HEK293 (cell line): ENCODE data around the gene FZD7.

ENCODE experiments used
- FEZF1 ChIP-seq: fragments of 450-650 bp; formaldehyde crosslinking; IDR thresholded peaks from 2 replicates; pipeline ENCODE4 v1.5.1; 2016; ENCODE audit warnings: missing biosample characterization, missing genetic modification characterization
- GLIS2 ChIP-seq: fragments of 450-650 bp; formaldehyde crosslinking; IDR thresholded peaks from 2 replicates; pipeline ENCODE4 v1.5.1; 2016; ENCODE audit warnings: missing biosample characterization, missing genetic modification characterization
- HOXC10 ChIP-seq: sonication (generic); formaldehyde crosslinking; IDR thresholded peaks from 2 replicates; pipeline ENCODE4 v1.8.1; 2023; ENCODE audit warnings: mild to moderate bottlenecking, missing genetic modification reagents
- KLF1 ChIP-seq: fragments of 450-650 bp; formaldehyde crosslinking; IDR thresholded peaks from 2 replicates; pipeline ENCODE4 v1.5.1; 2016; ENCODE audit warnings: missing biosample characterization, missing genetic modification characterization
- KLF9 ChIP-seq: fragments of 450-650 bp; formaldehyde crosslinking; IDR thresholded peaks from 2 replicates; pipeline ENCODE4 v1.5.1; 2016; ENCODE audit warnings: missing biosample characterization, missing genetic modification characterization, low read depth
- WT1 ChIP-seq: fragments of 450-650 bp; formaldehyde crosslinking; IDR thresholded peaks from 2 replicates; pipeline ENCODE4 v1.5.1; 2016; ENCODE audit warnings: missing biosample characterization, missing genetic modification characterization
- YY2 ChIP-seq: fragments of 450-650 bp; formaldehyde crosslinking; IDR thresholded peaks from 2 replicates; pipeline ENCODE4 v1.5.1; 2016; ENCODE audit warnings: missing biosample characterization, missing genetic modification characterization
- ZFP3 ChIP-seq: fragments of 450-650 bp; formaldehyde crosslinking; IDR thresholded peaks from 2 replicates; pipeline ENCODE4 v1.5.1; 2016; ENCODE audit warnings: low read depth, missing biosample characterization, missing genetic modification characterization
- ZIC2 ChIP-seq: fragments of 450-650 bp; formaldehyde crosslinking; IDR thresholded peaks from 2 replicates; pipeline ENCODE4 v1.5.1; 2016; ENCODE audit warnings: missing biosample characterization, missing genetic modification characterization
- ZNF19 ChIP-seq: fragments of 450-650 bp; formaldehyde crosslinking; IDR thresholded peaks from 2 replicates; pipeline ENCODE4; 2016; ENCODE audit warnings: missing biosample characterization, missing genetic modification characterization, low read depth
- ZNF211 ChIP-seq: fragments of 450-650 bp; formaldehyde crosslinking; IDR thresholded peaks from 2 replicates; pipeline ENCODE4 v1.5.1; 2016; ENCODE audit warnings: low read depth, missing biosample characterization, missing genetic modification characterization
- ZNF341 ChIP-seq: fragments of 450-650 bp; formaldehyde crosslinking; IDR thresholded peaks from 2 replicates; pipeline ENCODE4; 2016; ENCODE audit warnings: low read depth, missing biosample characterization, missing genetic modification characterization
- ZNF354C ChIP-seq: fragments of 450-650 bp; formaldehyde crosslinking; IDR thresholded peaks from 2 replicates; pipeline ENCODE4 v1.5.1; 2016; ENCODE audit warnings: missing biosample characterization, missing genetic modification characterization, low read depth, borderline replicate concordance
- ZNF391 ChIP-seq: fragments of 450-650 bp; formaldehyde crosslinking; IDR thresholded peaks from 2 replicates; pipeline ENCODE4 v1.5.1; 2016; ENCODE audit warnings: low read depth, missing biosample characterization, missing genetic modification characterization, borderline replicate concordance
- ZNF433 ChIP-seq: fragments of 450-650 bp; formaldehyde crosslinking; IDR thresholded peaks from 2 replicates; pipeline ENCODE4 v1.5.1; 2016; ENCODE audit warnings: missing biosample characterization, missing genetic modification characterization, low read depth
- ZNF48 ChIP-seq: fragments of 450-650 bp; formaldehyde crosslinking; IDR thresholded peaks from 2 replicates; pipeline ENCODE4 v1.5.1; 2016; ENCODE audit warnings: missing biosample characterization, missing genetic modification characterization
- ZNF510 ChIP-seq: fragments of 450-650 bp; formaldehyde crosslinking; IDR thresholded peaks from 2 replicates; pipeline ENCODE4 v1.5.1; 2018; ENCODE audit warnings: mild to moderate bottlenecking, missing genetic modification characterization, missing biosample characterization; ENCODE audit not compliant: insufficient replicate concordance
- ZNF544 ChIP-seq: fragments of 450-650 bp; formaldehyde crosslinking; IDR thresholded peaks from 2 replicates; pipeline ENCODE4 v1.5.0; 2017; ENCODE audit warnings: missing biosample characterization, missing genetic modification characterization
- ZNF600 ChIP-seq: fragments of 450-650 bp; formaldehyde crosslinking; IDR thresholded peaks from 2 replicates; pipeline ENCODE4 v1.5.1; 2016; ENCODE audit warnings: missing biosample characterization, missing genetic modification characterization
- ZNF629 ChIP-seq: fragments of 450-650 bp; formaldehyde crosslinking; IDR thresholded peaks from 2 replicates; pipeline ENCODE4 v1.5.1; 2017; ENCODE audit warnings: missing biosample characterization, missing genetic modification characterization
- ZSCAN23 ChIP-seq: fragments of 450-650 bp; formaldehyde crosslinking; IDR thresholded peaks from 2 replicates; pipeline ENCODE4 v1.5.1; 2016; ENCODE audit warnings: missing biosample characterization, missing genetic modification characterization
- TF ChIP-seq, protein P1 (sequence below): fragments of 450-650 bp; formaldehyde crosslinking; conservative IDR thresholded peaks from 2 replicates; pipeline ENCODE4 v1.5.1; 2016; ENCODE audit warnings: low read depth, missing biosample characterization, missing genetic modification characterization
- TF ChIP-seq, protein P2 (sequence below): fragments of 450-650 bp; formaldehyde crosslinking; IDR thresholded peaks from 2 replicates; pipeline ENCODE4 v1.5.1; 2016; ENCODE audit warnings: missing biosample characterization, missing genetic modification characterization
- TF ChIP-seq, protein P3 (sequence below): fragments of 450-650 bp; formaldehyde crosslinking; IDR thresholded peaks from 2 replicates; pipeline ENCODE4 v1.5.1; 2016; ENCODE audit warnings: missing biosample characterization, missing genetic modification characterization
- TF ChIP-seq, protein P4 (sequence below): fragments of 450-650 bp; formaldehyde crosslinking; IDR thresholded peaks from 2 replicates; pipeline ENCODE4 v1.5.1; 2016; ENCODE audit warnings: missing biosample characterization, missing genetic modification characterization
- TF ChIP-seq, protein P5 (sequence below): fragments of 450-650 bp; formaldehyde crosslinking; IDR thresholded peaks from 2 replicates; pipeline ENCODE4 v1.5.1; 2016; ENCODE audit warnings: missing biosample characterization, missing genetic modification characterization
- TF ChIP-seq, protein P6 (sequence below): fragments of 450-650 bp; formaldehyde crosslinking; IDR thresholded peaks from 2 replicates; pipeline ENCODE4 v1.5.1; 2016; ENCODE audit warnings: missing biosample characterization, missing genetic modification characterization

Gene FZD7

DNA sequence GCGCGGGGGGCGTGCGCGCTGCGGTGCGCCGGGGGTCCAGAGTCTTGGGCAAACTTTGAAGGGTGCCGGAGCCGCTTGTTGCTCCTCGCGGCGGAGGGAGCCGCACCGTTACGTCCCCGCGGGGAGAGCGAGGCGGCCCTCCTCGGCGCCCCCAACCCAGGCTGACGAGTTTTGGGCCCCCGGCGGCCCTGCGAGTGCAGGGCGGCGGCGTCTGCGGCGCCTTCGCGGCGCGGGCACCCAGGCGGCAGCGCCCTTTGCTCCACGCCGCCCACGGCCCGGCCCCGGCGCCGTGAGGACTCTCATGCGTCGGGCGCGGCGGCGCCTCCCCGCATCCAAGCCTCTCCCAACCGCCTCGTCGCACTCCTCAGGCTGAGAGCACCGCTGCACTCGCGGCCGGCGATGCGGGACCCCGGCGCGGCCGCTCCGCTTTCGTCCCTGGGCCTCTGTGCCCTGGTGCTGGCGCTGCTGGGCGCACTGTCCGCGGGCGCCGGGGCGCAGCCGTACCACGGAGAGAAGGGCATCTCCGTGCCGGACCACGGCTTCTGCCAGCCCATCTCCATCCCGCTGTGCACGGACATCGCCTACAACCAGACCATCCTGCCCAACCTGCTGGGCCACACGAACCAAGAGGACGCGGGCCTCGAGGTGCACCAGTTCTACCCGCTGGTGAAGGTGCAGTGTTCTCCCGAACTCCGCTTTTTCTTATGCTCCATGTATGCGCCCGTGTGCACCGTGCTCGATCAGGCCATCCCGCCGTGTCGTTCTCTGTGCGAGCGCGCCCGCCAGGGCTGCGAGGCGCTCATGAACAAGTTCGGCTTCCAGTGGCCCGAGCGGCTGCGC is 814 bp downstream of the FZD7 start (continued):
- TF ChIP-seq, protein P1, sequence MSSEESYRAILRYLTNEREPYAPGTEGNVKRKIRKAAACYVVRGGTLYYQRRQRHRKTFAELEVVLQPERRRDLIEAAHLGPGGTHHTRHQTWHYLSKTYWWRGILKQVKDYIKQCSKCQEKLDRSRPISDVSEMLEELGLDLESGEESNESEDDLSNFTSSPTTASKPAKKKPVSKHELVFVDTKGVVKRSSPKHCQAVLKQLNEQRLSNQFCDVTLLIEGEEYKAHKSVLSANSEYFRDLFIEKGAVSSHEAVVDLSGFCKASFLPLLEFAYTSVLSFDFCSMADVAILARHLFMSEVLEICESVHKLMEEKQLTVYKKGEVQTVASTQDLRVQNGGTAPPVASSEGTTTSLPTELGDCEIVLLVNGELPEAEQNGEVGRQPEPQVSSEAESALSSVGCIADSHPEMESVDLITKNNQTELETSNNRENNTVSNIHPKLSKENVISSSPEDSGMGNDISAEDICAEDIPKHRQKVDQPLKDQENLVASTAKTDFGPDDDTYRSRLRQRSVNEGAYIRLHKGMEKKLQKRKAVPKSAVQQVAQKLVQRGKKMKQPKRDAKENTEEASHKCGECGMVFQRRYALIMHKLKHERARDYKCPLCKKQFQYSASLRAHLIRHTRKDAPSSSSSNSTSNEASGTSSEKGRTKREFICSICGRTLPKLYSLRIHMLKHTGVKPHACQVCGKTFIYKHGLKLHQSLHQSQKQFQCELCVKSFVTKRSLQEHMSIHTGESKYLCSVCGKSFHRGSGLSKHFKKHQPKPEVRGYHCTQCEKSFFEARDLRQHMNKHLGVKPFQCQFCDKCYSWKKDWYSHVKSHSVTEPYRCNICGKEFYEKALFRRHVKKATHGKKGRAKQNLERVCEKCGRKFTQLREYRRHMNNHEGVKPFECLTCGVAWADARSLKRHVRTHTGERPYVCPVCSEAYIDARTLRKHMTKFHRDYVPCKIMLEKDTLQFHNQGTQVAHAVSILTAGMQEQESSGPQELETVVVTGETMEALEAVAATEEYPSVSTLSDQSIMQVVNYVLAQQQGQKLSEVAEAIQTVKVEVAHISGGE (tag by site-specific recombination): no peak
- TF ChIP-seq, protein P2, sequence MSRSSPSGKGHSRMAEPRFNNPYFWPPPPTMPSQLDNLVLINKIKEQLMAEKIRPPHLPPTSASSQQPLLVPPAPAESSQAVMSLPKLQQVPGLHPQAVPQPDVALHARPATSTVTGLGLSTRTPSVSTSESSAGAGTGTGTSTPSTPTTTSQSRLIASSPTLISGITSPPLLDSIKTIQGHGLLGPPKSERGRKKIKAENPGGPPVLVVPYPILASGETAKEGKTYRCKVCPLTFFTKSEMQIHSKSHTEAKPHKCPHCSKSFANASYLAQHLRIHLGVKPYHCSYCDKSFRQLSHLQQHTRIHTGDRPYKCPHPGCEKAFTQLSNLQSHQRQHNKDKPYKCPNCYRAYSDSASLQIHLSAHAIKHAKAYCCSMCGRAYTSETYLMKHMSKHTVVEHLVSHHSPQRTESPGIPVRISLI (tag by site-specific recombination): no peak
- TF ChIP-seq YY2: no peak
- TF ChIP-seq ZNF19: no peak
- no peak for TF ChIP-seq ZNF211 (tag by site-specific recombination)
- TF ChIP-seq, protein P3, sequence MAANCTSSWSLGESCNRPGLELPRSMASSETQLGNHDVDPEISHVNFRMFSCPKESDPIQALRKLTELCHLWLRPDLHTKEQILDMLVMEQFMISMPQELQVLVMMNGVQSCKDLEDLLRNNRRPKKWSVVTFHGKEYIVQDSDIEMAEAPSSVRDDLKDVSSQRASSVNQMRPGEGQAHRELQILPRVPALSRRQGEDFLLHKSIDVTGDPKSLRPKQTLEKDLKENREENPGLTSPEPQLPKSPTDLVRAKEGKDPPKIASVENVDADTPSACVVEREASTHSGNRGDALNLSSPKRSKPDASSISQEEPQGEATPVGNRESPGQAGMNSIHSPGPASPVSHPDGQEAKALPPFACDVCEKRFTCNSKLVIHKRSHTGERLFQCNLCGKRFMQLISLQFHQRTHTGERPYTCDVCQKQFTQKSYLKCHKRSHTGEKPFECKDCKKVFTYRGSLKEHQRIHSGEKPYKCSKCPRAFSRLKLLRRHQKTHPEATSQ (tag by site-specific recombination): no peak
- no peak for TF ChIP-seq ZNF510 (tag by site-specific recombination)
- no peak for TF ChIP-seq HOXC10 (CRISPR knock-in tag)
- TF ChIP-seq, protein P4, sequence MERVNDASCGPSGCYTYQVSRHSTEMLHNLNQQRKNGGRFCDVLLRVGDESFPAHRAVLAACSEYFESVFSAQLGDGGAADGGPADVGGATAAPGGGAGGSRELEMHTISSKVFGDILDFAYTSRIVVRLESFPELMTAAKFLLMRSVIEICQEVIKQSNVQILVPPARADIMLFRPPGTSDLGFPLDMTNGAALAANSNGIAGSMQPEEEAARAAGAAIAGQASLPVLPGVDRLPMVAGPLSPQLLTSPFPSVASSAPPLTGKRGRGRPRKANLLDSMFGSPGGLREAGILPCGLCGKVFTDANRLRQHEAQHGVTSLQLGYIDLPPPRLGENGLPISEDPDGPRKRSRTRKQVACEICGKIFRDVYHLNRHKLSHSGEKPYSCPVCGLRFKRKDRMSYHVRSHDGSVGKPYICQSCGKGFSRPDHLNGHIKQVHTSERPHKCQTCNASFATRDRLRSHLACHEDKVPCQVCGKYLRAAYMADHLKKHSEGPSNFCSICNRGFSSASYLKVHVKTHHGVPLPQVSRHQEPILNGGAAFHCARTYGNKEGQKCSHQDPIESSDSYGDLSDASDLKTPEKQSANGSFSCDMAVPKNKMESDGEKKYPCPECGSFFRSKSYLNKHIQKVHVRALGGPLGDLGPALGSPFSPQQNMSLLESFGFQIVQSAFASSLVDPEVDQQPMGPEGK (tag by site-specific recombination): no peak
- TF ChIP-seq ZNF433: no peak
- TF ChIP-seq FEZF1: no peak
- TF ChIP-seq WT1 (tag by site-specific recombination): no peak
- TF ChIP-seq ZNF48: no peak
- no peak for TF ChIP-seq ZNF391 (tag by site-specific recombination)
- TF ChIP-seq, protein P5, sequence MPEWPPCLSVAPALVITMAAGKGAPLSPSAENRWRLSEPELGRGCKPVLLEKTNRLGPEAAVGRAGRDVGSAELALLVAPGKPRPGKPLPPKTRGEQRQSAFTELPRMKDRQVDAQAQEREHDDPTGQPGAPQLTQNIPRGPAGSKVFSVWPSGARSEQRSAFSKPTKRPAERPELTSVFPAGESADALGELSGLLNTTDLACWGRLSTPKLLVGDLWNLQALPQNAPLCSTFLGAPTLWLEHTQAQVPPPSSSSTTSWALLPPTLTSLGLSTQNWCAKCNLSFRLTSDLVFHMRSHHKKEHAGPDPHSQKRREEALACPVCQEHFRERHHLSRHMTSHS (tag by site-specific recombination): no peak
- TF ChIP-seq ZNF544 (tag by site-specific recombination): no peak
- TF ChIP-seq ZIC2 (tag by site-specific recombination): no peak
- no peak for TF ChIP-seq KLF9 (tag by site-specific recombination)
- no peak for TF ChIP-seq ZNF341 (tag by site-specific recombination)
- no peak for TF ChIP-seq ZNF354C (tag by site-specific recombination)
- TF ChIP-seq ZFP3 (tag by site-specific recombination): no peak
- peak; percentile 82 for TF ChIP-seq GLIS2 (tag by site-specific recombination)
- no peak for TF ChIP-seq KLF1
- peak; percentile 66 for TF ChIP-seq ZNF600 (tag by site-specific recombination)
- TF ChIP-seq, protein P6, sequence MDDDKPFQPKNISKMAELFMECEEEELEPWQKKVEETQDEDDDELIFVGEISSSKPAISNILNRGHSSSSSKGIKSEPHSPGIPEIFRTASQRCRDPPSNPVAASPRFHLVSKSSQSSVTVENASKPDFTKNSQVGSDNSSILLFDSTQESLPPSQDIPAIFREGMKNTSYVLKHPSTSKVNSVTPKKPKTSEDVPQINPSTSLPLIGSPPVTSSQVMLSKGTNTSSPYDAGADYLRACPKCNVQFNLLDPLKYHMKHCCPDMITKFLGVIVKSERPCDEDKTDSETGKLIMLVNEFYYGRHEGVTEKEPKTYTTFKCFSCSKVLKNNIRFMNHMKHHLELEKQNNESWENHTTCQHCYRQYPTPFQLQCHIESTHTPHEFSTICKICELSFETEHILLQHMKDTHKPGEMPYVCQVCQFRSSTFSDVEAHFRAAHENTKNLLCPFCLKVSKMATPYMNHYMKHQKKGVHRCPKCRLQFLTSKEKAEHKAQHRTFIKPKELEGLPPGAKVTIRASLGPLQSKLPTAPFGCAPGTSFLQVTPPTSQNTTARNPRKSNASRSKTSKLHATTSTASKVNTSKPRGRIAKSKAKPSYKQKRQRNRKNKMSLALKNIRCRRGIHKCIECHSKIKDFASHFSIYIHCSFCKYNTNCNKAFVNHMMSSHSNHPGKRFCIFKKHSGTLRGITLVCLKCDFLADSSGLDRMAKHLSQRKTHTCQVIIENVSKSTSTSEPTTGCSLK (tag by site-specific recombination): no peak
- no peak for TF ChIP-seq ZNF629 (tag by site-specific recombination)
- no peak for TF ChIP-seq ZSCAN23 (tag by site-specific recombination)
